A549 (cell line): ENCODE data around the gene ICOS. TPM values are rescaled to one million over a fixed set of nuclear protein-coding genes. Genes with fewer than 3 reads are reported as not detected.
"Not testable (repeated sequence)": the region's sequence is repeated elsewhere in the genome, so short reads cannot be mapped to it uniquely, and the experiment has no call there.

Source experiments
- ATAC-seq, 2 experiments: fragments of 200-7000 bp in 1 of 2; fragments of >200 bp in 1 of 2; cut with Nextera tagmentation in 1 of 2; cut with Tn5 transposase in 1 of 2; 3 replicates each; pipeline versions ENCODE4 v1.8.0 to v1.9.1; 2018 to 2020; ENCODE audit warnings: mild to moderate bottlenecking in 1 of 2, moderate library complexity in 1 of 2
- CTCF ChIA-PET: fragments of 300-600 bp; sonication (Branson Sonifier 250); formaldehyde crosslinking; extraction: SDS; loops from one replicate; lab custom pipeline; 2021; ENCODE audit warnings: antibody characterized with exemption, inconsistent platforms; lab: Yijun Ruan, JAX
- POLR2A ChIA-PET: fragments of 350-600 bp; formaldehyde crosslinking; extraction: SDS; loops from one replicate; lab custom pipeline; 2021; ENCODE audit warnings: antibody characterized with exemption, inconsistent platforms; lab: Yijun Ruan, JAX
- DNase-seq, 2 experiments: peaks; one replicate each; pipeline versions ENCODE4 v3.0.0 to v3.0.0-alpha.2; 2011 to 2016; ENCODE audit warnings: low read depth in 1 of 2, low spot score in 1 of 2
- FAIRE-seq: peaks from 2 replicates; lab custom pipeline; 2011; peaks lifted over from hg19 to GRCh38; lab: Jason Lieb, UNC
- H3K27ac ChIP-seq, 2 experiments: fragments of >200 bp; sonication (Bioruptor Twin); formaldehyde crosslinking; 3 replicates each; pipeline ENCODE4 v1.5.1; 2016 to 2017
- H3K4me1 ChIP-seq: fragments of >200 bp; sonication (Bioruptor Twin); formaldehyde crosslinking; 3 replicates; pipeline ENCODE4 v1.6.1; 2016
- H3K4me2 ChIP-seq: fragments of >200 bp; sonication (Bioruptor Twin); formaldehyde crosslinking; 3 replicates; pipeline ENCODE4 v1.6.1; 2016
- H3K4me3 ChIP-seq: fragments of >200 bp; sonication (Bioruptor Twin); formaldehyde crosslinking; 3 replicates; pipeline ENCODE4 v1.5.1; 2016
- H3K9me3 ChIP-seq: fragments of >200 bp; sonication (Bioruptor Twin); formaldehyde crosslinking; 3 replicates; pipeline ENCODE4 v1.6.1; 2016
- BCL3 ChIP-seq: fragments of >200 bp; sonication (Bioruptor Twin); formaldehyde crosslinking; IDR thresholded peaks from 3 replicates; pipeline ENCODE4 v1.6.1; 2016
- BHLHE40 ChIP-seq: IDR thresholded peaks from 2 replicates; pipeline ENCODE4 v1.6.1; 2012; ENCODE audit warnings: low read depth, low read length, inconsistent platforms
- CEBPB ChIP-seq, 2 experiments: fragments of >200 bp in 1 of 2; sonication (Bioruptor Twin) in 1 of 2; formaldehyde crosslinking in 1 of 2; IDR thresholded peaks; 2 replicates each; pipeline ENCODE4 v1.6.1; 2012 to 2016
- CHD2 ChIP-seq: fragments of 150-350 bp; IDR thresholded peaks from 2 replicates; pipeline ENCODE4 v1.6.1; 2014; ENCODE audit warnings: low read length; ENCODE audit not compliant: partially characterized antibody
- E2F6 ChIP-seq: IDR thresholded peaks from 2 replicates; pipeline ENCODE4 v1.6.1; 2012; ENCODE audit warnings: low read depth, borderline replicate concordance
- EHMT2 ChIP-seq: fragments of 200-600 bp; sonication (generic); IDR thresholded peaks from 2 replicates; pipeline ENCODE4 v1.6.1; 2016; ENCODE audit warnings: antibody characterized with exemption, low read depth, mild to moderate bottlenecking, moderate library complexity
- FOSB ChIP-seq: fragments of 250-450 bp; sonication (Bioruptor Pico); IDR thresholded peaks from 2 replicates; pipeline ENCODE4 v1.5.0; 2020; ENCODE audit warnings: mild to moderate bottlenecking, moderate library complexity
- FOSL2 ChIP-seq, 2 experiments: fragments of 450-650 bp in 1 of 2; fragments of >200 bp in 1 of 2; sonication (Bioruptor Twin) in 1 of 2; formaldehyde crosslinking; IDR thresholded peaks; 2 replicates each; pipeline versions ENCODE4 v1.5.0 to v1.6.1; 2016 to 2020; ENCODE audit warnings: mild to moderate bottlenecking in 1 of 2, moderate library complexity in 1 of 2
- FOXS1 ChIP-seq: fragments of 250-450 bp; sonication (Bioruptor Pico); IDR thresholded peaks from 2 replicates; pipeline ENCODE4 v1.5.0; 2020; ENCODE audit warnings: mild to moderate bottlenecking, moderate library complexity
- GATA3 ChIP-seq: IDR thresholded peaks from 2 replicates; pipeline ENCODE4 v1.6.1; 2012; ENCODE audit warnings: borderline replicate concordance
- HDAC2 ChIP-seq: fragments of 200-600 bp; sonication (generic); IDR thresholded peaks from 2 replicates; pipeline ENCODE4 v1.6.1; 2016
- HEYL ChIP-seq: fragments of 250-450 bp; sonication (Bioruptor Pico); IDR thresholded peaks from 2 replicates; pipeline ENCODE4 v1.8.0; 2021; ENCODE audit warnings: mild to moderate bottlenecking, moderate library complexity
- HOXA7 ChIP-seq: fragments of 250-450 bp; sonication (Bioruptor Pico); IDR thresholded peaks from 2 replicates; pipeline ENCODE4 v1.5.0; 2020; ENCODE audit warnings: mild to moderate bottlenecking, moderate library complexity
- HOXB13 ChIP-seq: fragments of 250-450 bp; sonication (Bioruptor Pico); IDR thresholded peaks from 2 replicates; pipeline ENCODE4 v1.5.0; 2020; ENCODE audit warnings: low read depth, mild to moderate bottlenecking, moderate library complexity
- HOXB5 ChIP-seq: fragments of 250-450 bp; sonication (Bioruptor Pico); IDR thresholded peaks from 2 replicates; pipeline ENCODE4 v1.5.0; 2020; ENCODE audit warnings: mild to moderate bottlenecking, moderate library complexity
- KDM1A ChIP-seq: fragments of 200-600 bp; sonication (generic); IDR thresholded peaks from 2 replicates; pipeline ENCODE4 v1.6.1; 2016; ENCODE audit warnings: low read depth, mild to moderate bottlenecking
- KDM5A ChIP-seq: fragments of 200-600 bp; sonication (generic); IDR thresholded peaks from 2 replicates; pipeline ENCODE4 v1.6.1; 2016; ENCODE audit warnings: antibody characterized with exemption, mild to moderate bottlenecking
- MAFK ChIP-seq: fragments of 450-650 bp; IDR thresholded peaks from 2 replicates; pipeline ENCODE4 v1.6.1; 2014; ENCODE audit not compliant: partially characterized antibody
- MAZ ChIP-seq: fragments of 150-350 bp; IDR thresholded peaks from 2 replicates; pipeline ENCODE4 v1.6.1; 2014; ENCODE audit warnings: antibody characterized with exemption, low read depth, low read length, borderline replicate concordance
- MYC ChIP-seq: IDR thresholded peaks from 2 replicates; pipeline ENCODE4 v1.6.1; 2012; ENCODE audit warnings: mild to moderate bottlenecking, inconsistent platforms, low read length, improper control_type of control experiment, borderline replicate concordance
- NR3C1 ChIP-seq: fragments of >200 bp; sonication (Bioruptor Twin); formaldehyde crosslinking; IDR thresholded peaks from 3 replicates; pipeline ENCODE4 v1.6.1; 2017
- POLR2A ChIP-seq: IDR thresholded peaks from 2 replicates; pipeline ENCODE4 v1.6.1; 2012; ENCODE audit warnings: mild to moderate bottlenecking, low read length
- RCOR1 ChIP-seq: fragments of 150-350 bp; IDR thresholded peaks from 2 replicates; pipeline ENCODE4 v1.6.1; 2014; ENCODE audit warnings: antibody characterized with exemption, low read length, low read depth
- RFX5 ChIP-seq: fragments of 450-650 bp; IDR thresholded peaks from 2 replicates; pipeline ENCODE4 v1.7.1; 2014; ENCODE audit warnings: antibody characterized with exemption, mild to moderate bottlenecking, moderate library complexity
- RNF2 ChIP-seq: fragments of 200-600 bp; sonication (generic); IDR thresholded peaks from 2 replicates; pipeline ENCODE4 v1.6.1; 2016; ENCODE audit warnings: low read depth, mild to moderate bottlenecking, antibody characterized with exemption, moderate library complexity, borderline replicate concordance
- SREBF2 ChIP-seq: fragments of 450-650 bp; IDR thresholded peaks from 2 replicates; pipeline ENCODE4 v1.6.1; 2014; ENCODE audit warnings: mild to moderate bottlenecking, moderate library complexity
- TP53 ChIP-seq: fragments of 250-450 bp; sonication (Bioruptor Pico); IDR thresholded peaks from 2 replicates; pipeline ENCODE4 v1.5.0; 2021; ENCODE audit warnings: mild to moderate bottlenecking, moderate library complexity
- ZFP36 ChIP-seq: fragments of 450-650 bp; IDR thresholded peaks from 2 replicates; pipeline ENCODE4 v1.6.1; 2014; ENCODE audit warnings: borderline replicate concordance; ENCODE audit not compliant: partially characterized antibody
- ZNF302 ChIP-seq: fragments of 250-450 bp; sonication (Bioruptor Pico); IDR thresholded peaks from 2 replicates; pipeline ENCODE4 v1.9.0; 2021; ENCODE audit warnings: inconsistent platforms, mild to moderate bottlenecking, moderate library complexity
- ZSCAN20 ChIP-seq: fragments of 250-450 bp; sonication (Bioruptor Pico); IDR thresholded peaks from 2 replicates; pipeline ENCODE4 v1.8.0; 2022; ENCODE audit warnings: mild to moderate bottlenecking, moderate library complexity
- WGBS: methylation state at CpG from one replicate; pipeline ENCODE4 v1.1.6; 2017; ENCODE audit errors: missing lambda C conversion rate; 5-methylcytosine and 5-hydroxymethylcytosine counted together
- polyA plus RNA-seq, 4 experiments: library from polyadenylated mRNA; depleted of rRNA in 3 of 4; stranded (reverse); fragments of >200 nt; fragmentation: RNase III in 1 of 4; extraction: RNeasy Plus Mini Kit Qiagen cat#74134 plus additional on column Dnase treatment in 1 of 4; gene quantifications; 2 replicates in 3 of 4; 3 replicates in 1 of 4; pipeline ENCODE4 v1.2.3, GENCODE V29; 2011 to 2017

Gene ICOS
- polyA plus RNA-seq, 2 of the 4 experiments (the other 2 are of a cell fraction), result not detected

GRCh38 chr2:203937788-203938187 is 1.2 kb downstream of the ICOS start:
- Histone ChIP-seq H3K9me3 (no peaks in the 10 kb centered on the region; the same call in 2 of the 3 replicates), H3K27ac (no peak overlapping the region), H3K4me3 (no peak overlapping the region), H3K4me1 (no peaks in the 10 kb centered on the region), H3K4me2 (no peak overlapping the region)
- CTCF ChIA-PET, result interaction anchor here (1.0 kb wide), 1 partner anchor 34 kb away, joined by 3 read pairs; no protein-coding TSS in a partner anchor
- ATAC-seq, result no peak
- TF ChIP-seq E2F6 (no peak), KDM5A (no peak), FOSL2 (IDR thresholded peaks at IDR 0.05) (no peak), FOSL2 (CRISPR knock-in tag; IDR thresholded peaks at IDR 0.05) (no peak), RCOR1 (no peak), HOXB5 (no peak), RFX5 (no peak), HOXA7 (CRISPR knock-in tag) (no peak), EHMT2 (no peak), BCL3 (no peak), ZFP36 (no peak), MAFK (no peak), RNF2 (no peak), ZNF302 (no peak), KDM1A (no peak), GATA3 (no peak), SREBF2 (no peak), HEYL (CRISPR knock-in tag) (no peak), HDAC2 (no peak), MYC (no peak), FOXS1 (no peak)
- TF ChIP-seq, all 56 proteins: peak for 0
- POLR2A ChIA-PET, result no interaction called here
- FAIRE-seq (no peak), DNase-seq (no peak)
- 87% methylated on average over 1 of the region's 1 CpG for WGBS

GRCh38 chr2:203940039-203940438 is 3.5 kb downstream of the ICOS start:
- POLR2A ChIA-PET, result no interaction called here
- TF ChIP-seq ZSCAN20 (CRISPR knock-in tag) (no peak), MAFK (no peak), MAZ (no peak), FOSB (CRISPR knock-in tag) (no peak), CEBPB (IDR thresholded peaks at IDR 0.05) (no peak), NR3C1 (no peak), HOXB13 (CRISPR knock-in tag) (no peak), KDM5A (no peak), BHLHE40 (no peak), TP53 (no peak), RNF2 (no peak), CHD2 (no peak), FOSL2 (IDR thresholded peaks at IDR 0.05) (no peak), FOSL2 (CRISPR knock-in tag; IDR thresholded peaks at IDR 0.05) (no peak), RFX5 (no peak), POLR2A (no peak)
- H3K4me3 ChIP-seq, result no peak overlapping the region
- CTCF ChIA-PET, result interaction anchor here (0.6 kb wide), 1 partner anchor 12 kb away, joined by 3 read pairs; no protein-coding TSS in a partner anchor
- no peak for DNase-seq
- WGBS, result 13% methylated on average over 4 of the region's 4 CpGs
- ATAC-seq, result no peak
- peaks cover 5% of the 10 kb centered on the region; the same call in 2 of the 3 replicates for H3K9me3 ChIP-seq
- no peaks in the 10 kb centered on the region for H3K4me1 ChIP-seq
- H3K27ac ChIP-seq, result no peak overlapping the region
- no peak for FAIRE-seq
- H3K4me2 ChIP-seq, result no peak overlapping the region

- FAIRE-seq, H3K27ac ChIP-seq, H3K4me2 ChIP-seq, CTCF ChIA-PET, H3K4me3 ChIP-seq, H3K4me1 ChIP-seq, H3K9me3 ChIP-seq, DNase-seq, ATAC-seq, POLR2A ChIA-PET: not testable (repeated sequence)
- WGBS, result 65% methylated on average over 7 of the region's 7 CpGs
Measured at GRCh38 chr2:203943493-203944382, 7.2 kb downstream of the ICOS start.
